Mesendoderm (in vitro differentiated cells): ENCODE results near the gene SORCS2.

Experiments used
- DNase-seq: peaks from one replicate; pipeline ENCODE4 v3.0.0; 2013
- H2AK5ac ChIP-seq: 2 replicates; pipeline ENCODE4 v1.6.1; 2013; ENCODE audit warnings: low read length, inconsistent platforms
- H2BK120ac ChIP-seq: 2 replicates; pipeline ENCODE4 v1.6.1; 2013; ENCODE audit warnings: low read depth, mild to moderate bottlenecking, low read length, moderate library complexity, mixed read lengths
- H2BK15ac ChIP-seq: replicated peaks from 2 replicates; pipeline ENCODE4 v1.6.1; 2013; ENCODE audit warnings: low read depth, mild to moderate bottlenecking, moderate library complexity
- H2BK5ac ChIP-seq: 2 replicates; pipeline ENCODE4 v1.6.1; 2013; ENCODE audit warnings: low read length, inconsistent platforms
- H3K18ac ChIP-seq: 2 replicates; pipeline ENCODE4 v1.6.1; 2013; ENCODE audit warnings: mild to moderate bottlenecking, low read length, mixed read lengths
- H3K23ac ChIP-seq: one replicate; pipeline ENCODE4 v1.6.1; 2013; ENCODE audit warnings: low read length
- H3K27ac ChIP-seq: 2 replicates; pipeline ENCODE4 v1.5.1; 2013; ENCODE audit warnings: low read depth, mild to moderate bottlenecking, inconsistent platforms, low read length, moderate library complexity
- H3K27me3 ChIP-seq: 2 replicates; pipeline ENCODE4 v1.6.1; 2013; ENCODE audit warnings: low read length, control low read depth, mild to moderate bottlenecking, inconsistent platforms; ENCODE audit not compliant: insufficient read depth, poor library complexity
- H3K36me3 ChIP-seq: 2 replicates; pipeline ENCODE4 v1.6.1; 2013; ENCODE audit warnings: low read length, inconsistent platforms; ENCODE audit not compliant: control insufficient read depth, insufficient read depth
- H3K4ac ChIP-seq: one replicate; pipeline ENCODE4 v1.6.1; 2013; ENCODE audit warnings: low read depth, mild to moderate bottlenecking, low read length, moderate library complexity
- H3K4me1 ChIP-seq: 2 replicates; pipeline ENCODE4 v1.6.1; 2013; ENCODE audit warnings: low read depth, low read length, inconsistent platforms; ENCODE audit not compliant: control insufficient read depth
- H3K4me2 ChIP-seq: 2 replicates; pipeline ENCODE4 v1.6.1; 2013; ENCODE audit warnings: low read length
- H3K4me3 ChIP-seq: 2 replicates; pipeline ENCODE4 v1.5.1; 2013; ENCODE audit warnings: mild to moderate bottlenecking, low read length
- H3K56ac ChIP-seq: one replicate; pipeline ENCODE4 v1.6.1; 2013; ENCODE audit warnings: low read length
- H3K79me1 ChIP-seq: 2 replicates; pipeline ENCODE4 v1.6.1; 2013; ENCODE audit warnings: low read length, inconsistent platforms
- H3K79me2 ChIP-seq: 2 replicates; pipeline ENCODE4 v1.6.1; 2013; ENCODE audit warnings: mild to moderate bottlenecking, low read length; ENCODE audit not compliant: control insufficient read depth, insufficient read depth
- H3K9ac ChIP-seq: 2 replicates; pipeline ENCODE4 v1.6.1; 2013; ENCODE audit warnings: low read length, inconsistent platforms
- H4K5ac ChIP-seq: one replicate; pipeline ENCODE4 v1.6.1; 2013; ENCODE audit warnings: low read length
- H4K8ac ChIP-seq: one replicate; pipeline ENCODE4 v1.6.1; 2013; ENCODE audit warnings: low read depth, mild to moderate bottlenecking, control low read depth, low read length, moderate library complexity
- WGBS: extraction: QIAGEN DNeasy Blood & Tissue Kit; methylation state at CpG from one replicate; pipeline ENCODE4 v1.1.7; 2013; ENCODE audit warnings: low lambda C conversion rate, missing lambda C conversion rate; ENCODE audit not compliant: insufficient coverage; ENCODE audit errors: extremely low coverage; 5-methylcytosine and 5-hydroxymethylcytosine counted together

SORCS2 gene

GRCh38 chr4:7559741-7560395, 367.5 kb downstream of the SORCS2 start:
- Histone ChIP-seq H3K79me1 (no peaks in the 10 kb centered on the region), H3K27me3 (no peaks in the 10 kb centered on the region), H2AK5ac (no peak overlapping the region), H3K4me2 (no peak overlapping the region), H3K9ac (no peak overlapping the region), H3K79me2 (no peaks in the 10 kb centered on the region), H3K4me1 (no peaks in the 10 kb centered on the region), H4K8ac (no peak overlapping the region), H2BK120ac (no peak overlapping the region), H3K56ac (no peak overlapping the region), H3K36me3 (no peaks in the 10 kb centered on the region), H2BK15ac (no peak overlapping the region), H4K5ac (no peak overlapping the region), H3K27ac (no peak overlapping the region), H3K18ac (no peak overlapping the region), H3K23ac (no peak overlapping the region), H3K4ac (no peak overlapping the region), H2BK5ac (no peak overlapping the region), H3K4me3 (no peak overlapping the region)
- DNase-seq, result no peak
- WGBS, result no CpG with 5 or more reads among the region's 16 CpGs

- DNase-seq, result no peak
- 100% methylated on average over 2 of the region's 2 CpGs for WGBS
- no peak overlapping the region for H2BK120ac ChIP-seq
- H3K4me2 ChIP-seq, result no peak overlapping the region
- no peaks in the 10 kb centered on the region for H3K36me3 ChIP-seq
- no peaks in the 10 kb centered on the region for H3K79me2 ChIP-seq
- no peak overlapping the region for H2AK5ac ChIP-seq
- H3K4me1 ChIP-seq, result no peaks in the 10 kb centered on the region
- no peak overlapping the region for H2BK5ac ChIP-seq
- H3K27me3 ChIP-seq, result no peaks in the 10 kb centered on the region
- no peak overlapping the region for H4K8ac ChIP-seq
- no peak overlapping the region for H3K18ac ChIP-seq
- H3K9ac ChIP-seq, result no peak overlapping the region
- H3K23ac ChIP-seq, result no peak overlapping the region
- no peak overlapping the region for H3K27ac ChIP-seq
- H3K4me3 ChIP-seq, result no peak overlapping the region
- H3K4ac ChIP-seq, result no peak overlapping the region
- no peaks in the 10 kb centered on the region for H3K79me1 ChIP-seq
- no peak overlapping the region for H4K5ac ChIP-seq
- no peak overlapping the region for H3K56ac ChIP-seq
- no peak overlapping the region for H2BK15ac ChIP-seq
Measured at GRCh38 chr4:7561557-7561956, 369.2 kb downstream of the SORCS2 start.

- no peak overlapping the region for H4K5ac ChIP-seq
- H3K18ac ChIP-seq, result no peak overlapping the region
- H3K4me3 ChIP-seq, result no peak overlapping the region
- no peak overlapping the region for H2BK5ac ChIP-seq
- no peak overlapping the region for H3K4me2 ChIP-seq
- no peaks in the 10 kb centered on the region for H3K79me1 ChIP-seq
- H3K56ac ChIP-seq, result no peak overlapping the region
- no peaks in the 10 kb centered on the region for H3K36me3 ChIP-seq
- no peak overlapping the region for H4K8ac ChIP-seq
- H3K9ac ChIP-seq, result no peak overlapping the region
- H3K4ac ChIP-seq, result no peak overlapping the region
- no CpG with 5 or more reads among the region's 5 CpGs for WGBS
- no peaks in the 10 kb centered on the region for H3K4me1 ChIP-seq
- DNase-seq, result no peak
- H3K79me2 ChIP-seq, result no peaks in the 10 kb centered on the region
- no peak overlapping the region for H3K27ac ChIP-seq
- no peak overlapping the region for H2BK120ac ChIP-seq
- H3K27me3 ChIP-seq, result no peaks in the 10 kb centered on the region
- H2BK15ac ChIP-seq, result no peak overlapping the region
- H2AK5ac ChIP-seq, result no peak overlapping the region
- H3K23ac ChIP-seq, result no peak overlapping the region
Measured at GRCh38 chr4:7564242-7564641, 371.9 kb downstream of the SORCS2 start.

- Histone ChIP-seq H3K36me3 (no peaks in the 10 kb centered on the region), H3K79me1 (no peaks in the 10 kb centered on the region), H3K4me2 (no peak overlapping the region), H3K4me3 (no peak overlapping the region), H3K23ac (no peak overlapping the region), H4K5ac (no peak overlapping the region), H2BK120ac (no peak overlapping the region), H3K56ac (no peak overlapping the region), H2BK15ac (no peak overlapping the region), H3K4me1 (no peaks in the 10 kb centered on the region), H3K79me2 (no peaks in the 10 kb centered on the region), H3K18ac (no peak overlapping the region), H2BK5ac (no peak overlapping the region), H3K27ac (no peak overlapping the region), H3K4ac (no peak overlapping the region), H2AK5ac (no peak overlapping the region), H3K9ac (no peak overlapping the region), H4K8ac (no peak overlapping the region), H3K27me3 (no peaks in the 10 kb centered on the region)
- DNase-seq, result no peak
- 100% methylated on average over 4 of the region's 4 CpGs for WGBS
Measured at GRCh38 chr4:7565483-7565882, 373.1 kb downstream of the SORCS2 start.

- no CpG with 5 or more reads among the region's 25 CpGs for WGBS
- no peaks in the 10 kb centered on the region for H3K79me2 ChIP-seq
Measured at GRCh38 chr4:7569810-7570783, 377.8 kb downstream of the SORCS2 start.

More at GRCh38 chr4:7569810-7570783, 377.8 kb downstream of the SORCS2 start:
- no peak overlapping the region for H2AK5ac ChIP-seq
- no peaks in the 10 kb centered on the region for H3K36me3 ChIP-seq
- H3K4me1 ChIP-seq, result no peaks in the 10 kb centered on the region
- no peak overlapping the region for H3K4me3 ChIP-seq
- H3K18ac ChIP-seq, result no peak overlapping the region
- H3K23ac ChIP-seq, result no peak overlapping the region
- H3K9ac ChIP-seq, result no peak overlapping the region
- H2BK120ac ChIP-seq, result no peak overlapping the region
- no peak overlapping the region for H3K27ac ChIP-seq
- H3K4me2 ChIP-seq, result no peak overlapping the region
- no peak overlapping the region for H2BK5ac ChIP-seq
- H4K8ac ChIP-seq, result no peak overlapping the region
- H3K4ac ChIP-seq, result no peak overlapping the region
- H3K79me1 ChIP-seq, result no peaks in the 10 kb centered on the region
- no peak overlapping the region for H3K56ac ChIP-seq
- H2BK15ac ChIP-seq, result no peak overlapping the region
- DNase-seq, result no peak
- no peak overlapping the region for H4K5ac ChIP-seq
- no peaks in the 10 kb centered on the region for H3K27me3 ChIP-seq
